AG09319 (cell line): Measurements from ENCODE around the gene BICDL2.

Experiments
- DNase-seq: peaks from one replicate; pipeline ENCODE4 v3.0.0-alpha.2; 2010; ENCODE audit warnings: low read depth; ENCODE audit errors: extremely low read depth
- TF ChIP-seq, protein P1 (sequence below): IDR thresholded peaks from 2 replicates; pipeline ENCODE4 v1.5.1; 2011; ENCODE audit warnings: low read depth, mild to moderate bottlenecking, inconsistent platforms, low read length, moderate library complexity

The BICDL2 gene

DNA sequence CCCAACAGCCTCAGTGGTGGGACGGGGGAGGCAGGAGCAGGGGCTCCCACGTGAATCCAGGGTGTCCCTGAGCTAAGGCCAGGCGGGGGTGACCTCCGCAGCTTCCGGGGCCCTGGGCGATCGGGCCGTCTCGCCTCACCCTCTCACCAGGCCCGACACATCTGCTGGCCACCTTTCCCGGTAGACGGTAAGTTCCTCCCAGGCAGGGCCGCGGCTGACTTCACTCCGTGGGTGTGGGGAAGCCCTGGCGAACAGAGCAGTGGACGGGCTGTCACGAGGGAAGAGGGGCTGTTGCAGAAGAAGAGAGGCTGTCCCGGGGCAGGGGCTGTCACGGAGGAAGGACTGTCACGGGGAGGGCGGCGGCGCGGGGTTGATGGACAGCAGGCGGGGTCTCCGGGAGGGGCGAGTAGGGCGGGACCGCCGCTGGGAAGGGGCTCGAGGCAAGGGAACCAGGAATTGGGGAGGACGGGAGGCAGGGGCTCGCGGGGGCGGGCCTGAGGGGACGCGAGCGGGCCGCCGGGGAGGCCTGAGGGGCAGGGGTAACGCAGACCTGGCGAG lies 57.0 kb downstream of the BICDL2 start:
- DNase-seq = no peak
- TF ChIP-seq, protein P1, sequence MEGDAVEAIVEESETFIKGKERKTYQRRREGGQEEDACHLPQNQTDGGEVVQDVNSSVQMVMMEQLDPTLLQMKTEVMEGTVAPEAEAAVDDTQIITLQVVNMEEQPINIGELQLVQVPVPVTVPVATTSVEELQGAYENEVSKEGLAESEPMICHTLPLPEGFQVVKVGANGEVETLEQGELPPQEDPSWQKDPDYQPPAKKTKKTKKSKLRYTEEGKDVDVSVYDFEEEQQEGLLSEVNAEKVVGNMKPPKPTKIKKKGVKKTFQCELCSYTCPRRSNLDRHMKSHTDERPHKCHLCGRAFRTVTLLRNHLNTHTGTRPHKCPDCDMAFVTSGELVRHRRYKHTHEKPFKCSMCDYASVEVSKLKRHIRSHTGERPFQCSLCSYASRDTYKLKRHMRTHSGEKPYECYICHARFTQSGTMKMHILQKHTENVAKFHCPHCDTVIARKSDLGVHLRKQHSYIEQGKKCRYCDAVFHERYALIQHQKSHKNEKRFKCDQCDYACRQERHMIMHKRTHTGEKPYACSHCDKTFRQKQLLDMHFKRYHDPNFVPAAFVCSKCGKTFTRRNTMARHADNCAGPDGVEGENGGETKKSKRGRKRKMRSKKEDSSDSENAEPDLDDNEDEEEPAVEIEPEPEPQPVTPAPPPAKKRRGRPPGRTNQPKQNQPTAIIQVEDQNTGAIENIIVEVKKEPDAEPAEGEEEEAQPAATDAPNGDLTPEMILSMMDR = no peak
